ENCODE data around the gene ARHGEF19. TPM values are rescaled to one million over a fixed set of nuclear protein-coding genes. Genes with fewer than 3 reads are reported as not detected.
A peak's percentile ranks its signal among the peaks of the same experiment; 100 is the strongest.

The ARHGEF19 gene
- total and polyA plus RNA-seq, 9 of the 15 experiments (the other 6 are each of a cell fraction or from before 2014, with no cell fraction given), result 0.73 to 21.0 (median 5.2) TPM

DNA sequence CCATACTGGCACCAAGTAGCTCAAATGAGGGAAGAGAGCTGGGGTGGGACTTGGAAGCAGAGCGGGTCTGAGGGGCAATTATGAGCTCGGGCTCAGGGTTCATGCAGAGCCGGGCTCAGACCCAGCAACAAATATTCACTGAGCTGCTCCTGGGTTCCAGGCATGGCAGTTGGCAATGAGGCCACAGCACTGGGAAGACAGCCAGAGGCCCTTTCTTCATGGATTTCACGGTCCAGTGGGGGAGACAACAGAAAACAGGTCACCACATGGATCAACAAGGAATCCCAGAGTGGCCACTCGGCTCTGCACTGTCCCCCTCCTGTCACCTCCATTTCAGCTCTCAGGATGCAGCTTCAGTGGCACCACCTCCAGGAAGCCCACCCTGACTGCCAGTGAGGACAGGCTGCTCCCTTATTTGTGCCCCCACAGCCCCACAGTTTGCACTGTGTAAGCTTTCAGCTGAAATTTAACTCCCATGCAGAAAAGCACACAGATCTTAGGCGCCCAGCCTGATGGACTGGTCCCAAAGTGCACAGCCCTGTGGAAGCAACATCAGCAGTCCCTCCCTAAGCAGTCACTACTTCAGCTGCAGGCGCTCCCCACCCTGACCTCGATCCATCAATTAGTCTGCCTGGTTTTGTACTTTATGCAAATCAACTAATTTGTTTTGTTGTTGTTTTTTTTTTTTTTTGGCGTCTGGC is 22.4 kb downstream of the ARHGEF19 start (continued):
- TF ChIP-seq RBM25 (IDR thresholded peaks at IDR 0.05; ENCODE audit: low read depth, low read length, severe bottlenecking), result peak; percentile 98
- TF ChIP-seq, protein P1, sequence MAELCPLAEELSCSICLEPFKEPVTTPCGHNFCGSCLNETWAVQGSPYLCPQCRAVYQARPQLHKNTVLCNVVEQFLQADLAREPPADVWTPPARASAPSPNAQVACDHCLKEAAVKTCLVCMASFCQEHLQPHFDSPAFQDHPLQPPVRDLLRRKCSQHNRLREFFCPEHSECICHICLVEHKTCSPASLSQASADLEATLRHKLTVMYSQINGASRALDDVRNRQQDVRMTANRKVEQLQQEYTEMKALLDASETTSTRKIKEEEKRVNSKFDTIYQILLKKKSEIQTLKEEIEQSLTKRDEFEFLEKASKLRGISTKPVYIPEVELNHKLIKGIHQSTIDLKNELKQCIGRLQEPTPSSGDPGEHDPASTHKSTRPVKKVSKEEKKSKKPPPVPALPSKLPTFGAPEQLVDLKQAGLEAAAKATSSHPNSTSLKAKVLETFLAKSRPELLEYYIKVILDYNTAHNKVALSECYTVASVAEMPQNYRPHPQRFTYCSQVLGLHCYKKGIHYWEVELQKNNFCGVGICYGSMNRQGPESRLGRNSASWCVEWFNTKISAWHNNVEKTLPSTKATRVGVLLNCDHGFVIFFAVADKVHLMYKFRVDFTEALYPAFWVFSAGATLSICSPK (IDR thresholded peaks at IDR 0.05; ENCODE audit: borderline replicate concordance), result no peak
- TF ChIP-seq ZFP1 (CRISPR knock-in tag; IDR thresholded peaks at IDR 0.05), result no peak
- TF ChIP-seq ZNF354B (CRISPR knock-in tag; IDR thresholded peaks at IDR 0.05), result no peak
- no peak for TF ChIP-seq ZC3H8 (IDR thresholded peaks at IDR 0.05)
- no peak for TF ChIP-seq TAL1 (IDR thresholded peaks at IDR 0.05)
- TF ChIP-seq ZNF146 (CRISPR knock-in tag; IDR thresholded peaks at IDR 0.05; ENCODE audit: unreplicated experiment), result no peak
- peak; percentile 91 for TF ChIP-seq BCOR (IDR thresholded peaks at IDR 0.05)
- TF ChIP-seq, protein P2, sequence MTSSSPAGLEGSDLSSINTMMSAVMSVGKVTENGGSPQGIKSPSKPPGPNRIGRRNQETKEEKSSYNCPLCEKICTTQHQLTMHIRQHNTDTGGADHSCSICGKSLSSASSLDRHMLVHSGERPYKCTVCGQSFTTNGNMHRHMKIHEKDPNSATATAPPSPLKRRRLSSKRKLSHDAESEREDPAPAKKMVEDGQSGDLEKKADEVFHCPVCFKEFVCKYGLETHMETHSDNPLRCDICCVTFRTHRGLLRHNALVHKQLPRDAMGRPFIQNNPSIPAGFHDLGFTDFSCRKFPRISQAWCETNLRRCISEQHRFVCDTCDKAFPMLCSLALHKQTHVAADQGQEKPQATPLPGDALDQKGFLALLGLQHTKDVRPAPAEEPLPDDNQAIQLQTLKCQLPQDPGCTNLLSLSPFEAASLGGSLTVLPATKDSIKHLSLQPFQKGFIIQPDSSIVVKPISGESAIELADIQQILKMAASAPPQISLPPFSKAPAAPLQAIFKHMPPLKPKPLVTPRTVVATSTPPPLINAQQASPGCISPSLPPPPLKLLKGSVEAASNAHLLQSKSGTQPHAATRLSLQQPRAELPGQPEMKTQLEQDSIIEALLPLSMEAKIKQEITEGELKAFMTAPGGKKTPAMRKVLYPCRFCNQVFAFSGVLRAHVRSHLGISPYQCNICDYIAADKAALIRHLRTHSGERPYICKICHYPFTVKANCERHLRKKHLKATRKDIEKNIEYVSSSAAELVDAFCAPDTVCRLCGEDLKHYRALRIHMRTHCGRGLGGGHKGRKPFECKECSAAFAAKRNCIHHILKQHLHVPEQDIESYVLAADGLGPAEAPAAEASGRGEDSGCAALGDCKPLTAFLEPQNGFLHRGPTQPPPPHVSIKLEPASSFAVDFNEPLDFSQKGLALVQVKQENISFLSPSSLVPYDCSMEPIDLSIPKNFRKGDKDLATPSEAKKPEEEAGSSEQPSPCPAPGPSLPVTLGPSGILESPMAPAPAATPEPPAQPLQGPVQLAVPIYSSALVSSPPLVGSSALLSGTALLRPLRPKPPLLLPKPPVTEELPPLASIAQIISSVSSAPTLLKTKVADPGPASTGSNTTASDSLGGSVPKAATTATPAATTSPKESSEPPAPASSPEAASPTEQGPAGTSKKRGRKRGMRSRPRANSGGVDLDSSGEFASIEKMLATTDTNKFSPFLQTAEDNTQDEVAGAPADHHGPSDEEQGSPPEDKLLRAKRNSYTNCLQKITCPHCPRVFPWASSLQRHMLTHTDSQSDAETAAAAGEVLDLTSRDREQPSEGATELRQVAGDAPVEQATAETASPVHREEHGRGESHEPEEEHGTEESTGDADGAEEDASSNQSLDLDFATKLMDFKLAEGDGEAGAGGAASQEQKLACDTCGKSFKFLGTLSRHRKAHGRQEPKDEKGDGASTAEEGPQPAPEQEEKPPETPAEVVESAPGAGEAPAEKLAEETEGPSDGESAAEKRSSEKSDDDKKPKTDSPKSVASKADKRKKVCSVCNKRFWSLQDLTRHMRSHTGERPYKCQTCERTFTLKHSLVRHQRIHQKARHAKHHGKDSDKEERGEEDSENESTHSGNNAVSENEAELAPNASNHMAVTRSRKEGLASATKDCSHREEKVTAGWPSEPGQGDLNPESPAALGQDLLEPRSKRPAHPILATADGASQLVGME (CRISPR knock-in tag; IDR thresholded peaks at IDR 0.05), result no peak
- no peak for TF ChIP-seq NBN (IDR thresholded peaks at IDR 0.05; ENCODE audit: low read depth)
- TF ChIP-seq BRF1 (IDR thresholded peaks at IDR 0.05; ENCODE audit: borderline replicate concordance, extremely low read depth, insufficient read length), result no peak
- TF ChIP-seq ZFP36 (IDR thresholded peaks at IDR 0.05; ENCODE audit: low read depth, low read length, partially characterized antibody), result peak; percentile 100
- TF ChIP-seq MTA2 (IDR thresholded peaks at IDR 0.05; ENCODE audit: low read depth), result no peak
- no peak for TF ChIP-seq MTA1 (IDR thresholded peaks at IDR 0.05; ENCODE audit: borderline replicate concordance)
- TF ChIP-seq, protein P3, sequence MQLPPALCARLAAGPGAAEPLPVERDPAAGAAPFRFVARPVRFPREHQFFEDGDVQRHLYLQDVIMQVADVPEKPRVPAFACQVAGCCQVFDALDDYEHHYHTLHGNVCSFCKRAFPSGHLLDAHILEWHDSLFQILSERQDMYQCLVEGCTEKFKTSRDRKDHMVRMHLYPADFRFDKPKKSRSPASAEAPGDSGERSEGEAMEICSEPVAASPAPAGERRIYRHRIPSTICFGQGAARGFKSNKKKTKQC (CRISPR knock-in tag; IDR thresholded peaks at IDR 0.05), result no peak
- TF ChIP-seq, protein P4, sequence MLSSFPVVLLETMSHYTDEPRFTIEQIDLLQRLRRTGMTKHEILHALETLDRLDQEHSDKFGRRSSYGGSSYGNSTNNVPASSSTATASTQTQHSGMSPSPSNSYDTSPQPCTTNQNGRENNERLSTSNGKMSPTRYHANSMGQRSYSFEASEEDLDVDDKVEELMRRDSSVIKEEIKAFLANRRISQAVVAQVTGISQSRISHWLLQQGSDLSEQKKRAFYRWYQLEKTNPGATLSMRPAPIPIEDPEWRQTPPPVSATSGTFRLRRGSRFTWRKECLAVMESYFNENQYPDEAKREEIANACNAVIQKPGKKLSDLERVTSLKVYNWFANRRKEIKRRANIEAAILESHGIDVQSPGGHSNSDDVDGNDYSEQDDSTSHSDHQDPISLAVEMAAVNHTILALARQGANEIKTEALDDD (IDR thresholded peaks at IDR 0.05), result no peak
- TF ChIP-seq RUNX1 (IDR thresholded peaks at IDR 0.05; ENCODE audit: low read depth), result no peak
- TF ChIP-seq PTBP1 (IDR thresholded peaks at IDR 0.05; ENCODE audit: low read depth, low read length), result peak; percentile 92
- no peak for TF ChIP-seq PPARD (CRISPR knock-in tag; IDR thresholded peaks at IDR 0.05)
- no peak for TF ChIP-seq RFX7 (CRISPR knock-in tag; IDR thresholded peaks at IDR 0.05)
- peak; percentile 93 for TF ChIP-seq SMARCA5 (IDR thresholded peaks at IDR 0.05)
- no peak for TF ChIP-seq SMARCB1 (IDR thresholded peaks at IDR 0.05; ENCODE audit: insufficient read length, low read depth)

All from K562 (cell line).